OCI-LY1 (cell line): ENCODE data around the gene MXRA7.

Experiments
- CTCF ChIP-seq: fragments of 200-600 bp; sonication (generic), shearing (Covaris generic); IDR thresholded peaks from 2 replicates; pipeline ENCODE4 v1.5.1; 2017; ENCODE audit warnings: mild to moderate bottlenecking, antibody characterized with exemption, low read length, moderate library complexity, mixed read lengths
- EZH2 ChIP-seq: fragments of 200-600 bp; sonication (generic), shearing (Covaris generic); IDR thresholded peaks from 2 replicates; pipeline ENCODE4 v1.8.0; 2017; ENCODE audit warnings: borderline replicate concordance, mixed run types, mild to moderate bottlenecking, antibody characterized with exemption, low read length, moderate library complexity, mixed read lengths

DNA sequence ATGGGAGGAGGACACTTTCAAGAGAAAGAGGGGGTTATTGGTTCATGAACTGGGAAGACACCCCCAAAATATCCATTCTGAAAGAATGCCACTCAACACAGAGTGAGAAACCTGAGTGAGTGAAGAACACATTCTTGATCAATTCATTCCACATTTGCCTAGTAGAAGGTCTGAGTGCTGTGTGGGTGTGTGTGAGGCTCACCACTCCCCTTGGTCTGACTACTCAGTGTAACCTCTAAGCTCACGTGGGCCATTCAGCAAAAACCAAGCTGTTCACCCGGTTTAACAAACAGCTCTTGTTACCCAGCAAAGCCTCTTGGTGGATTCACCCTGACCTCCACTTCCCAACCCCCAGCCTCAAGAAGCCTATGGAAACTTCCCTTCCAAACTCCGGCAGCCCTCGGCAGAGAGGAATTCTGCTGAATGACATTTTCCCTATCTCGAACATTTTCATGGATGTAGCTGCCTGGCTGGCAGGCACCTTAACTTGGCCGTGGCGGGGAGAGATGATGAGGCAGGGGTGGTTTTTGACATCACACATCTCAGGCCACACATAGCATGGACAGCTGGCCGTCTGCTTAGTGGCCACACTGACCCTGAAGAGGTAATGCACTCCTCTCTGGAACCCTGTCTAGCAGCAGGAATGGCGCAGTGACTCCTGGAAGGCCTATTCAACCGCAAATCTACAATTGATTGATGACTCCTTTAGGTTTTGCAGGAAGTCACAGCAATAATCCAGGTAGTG, 78.8 kb downstream of the MXRA7 start:
- TF ChIP-seq CTCF (no peak), EZH2 (no peak)
